CD14-positive monocyte (primary cell): ENCODE results near the gene CYP19A1. TPM values are rescaled to one million over a fixed set of nuclear protein-coding genes. Genes with fewer than 3 reads are reported as not detected.
A peak's percentile ranks its signal among the peaks of the same experiment; 100 is the strongest.

ENCODE experiments used
- DNase-seq, 3 donors: peaks; one replicate each; pipeline ENCODE4 v3.0.0-alpha.2; 2011 to 2022
- H2AFZ ChIP-seq: 2 replicates; pipeline ENCODE4 v1.6.0; 2012; ENCODE audit warnings: mild to moderate bottlenecking, low read depth, low read length, inconsistent platforms; ENCODE audit not compliant: insufficient read depth, poor library complexity, severe bottlenecking
- H3K27ac ChIP-seq, 2 donors: 1 replicate in 1 of 2; 2 replicates in 1 of 2; pipeline ENCODE4 v1.5.1; 2012 to 2013; ENCODE audit warnings: low read length in 2 of 2, control low read depth in 1 of 2, inconsistent platforms in 1 of 2, low read depth in 1 of 2, mild to moderate bottlenecking in 1 of 2
- H3K27me3 ChIP-seq, 2 donors: one replicate each; pipeline versions ENCODE4 v1.6.0 to v1.6.1; 2011 to 2013; ENCODE audit warnings: low read length in 2 of 2; ENCODE audit not compliant: control insufficient read depth in 2 of 2, insufficient read depth in 2 of 2
- H3K36me3 ChIP-seq, 2 donors: replicated peaks in 1 of 2; 1 replicate in 1 of 2; 2 replicates in 1 of 2; pipeline versions ENCODE4 v1.5.1 to v1.6.1; 2012 to 2013; ENCODE audit warnings: low read length in 2 of 2, control low read depth in 1 of 2, inconsistent platforms in 1 of 2, mild to moderate bottlenecking in 1 of 2; ENCODE audit not compliant: insufficient read depth in 2 of 2, control insufficient read depth in 1 of 2
- H3K4me1 ChIP-seq, 2 donors: 1 replicate in 1 of 2; 2 replicates in 1 of 2; pipeline versions ENCODE4 v1.5.1 to v1.6.1; 2012 to 2013; ENCODE audit warnings: low read length in 2 of 2, control low read depth in 1 of 2, inconsistent platforms in 1 of 2, mild to moderate bottlenecking in 1 of 2, moderate library complexity in 1 of 2; ENCODE audit not compliant: insufficient read depth in 2 of 2, control insufficient read depth in 1 of 2
- H3K4me2 ChIP-seq: replicated peaks from 2 replicates; pipeline ENCODE3; 2012; ENCODE audit warnings: low read length, moderate library complexity, mild to moderate bottlenecking; ENCODE audit not compliant: poor library complexity, severe bottlenecking; ENCODE audit errors: extremely low read depth
- H3K4me3 ChIP-seq, 3 experiments: fragments of 200-600 bp in 1 of 3; sonication (generic) in 1 of 3; replicated peaks in 1 of 3; 1 replicate in 2 of 3; 2 replicates in 1 of 3; pipeline ENCODE4 v1.5.1; 2011 to 2013; ENCODE audit warnings: low read length in 3 of 3, mild to moderate bottlenecking in 3 of 3, control low read depth in 2 of 3, low read depth in 2 of 3, inconsistent platforms in 1 of 3, moderate library complexity in 1 of 3
- H3K79me2 ChIP-seq: 2 replicates; pipeline ENCODE4 v1.6.0; 2012; ENCODE audit warnings: mild to moderate bottlenecking, control low read depth, inconsistent platforms, low read length, moderate library complexity; ENCODE audit not compliant: insufficient read depth
- H3K9ac ChIP-seq: 2 replicates; pipeline ENCODE4 v1.6.0; 2017; ENCODE audit warnings: low read length, mild to moderate bottlenecking; ENCODE audit not compliant: insufficient read depth, poor library complexity, severe bottlenecking
- H3K9me3 ChIP-seq, 2 donors: replicated peaks in 1 of 2; 1 replicate in 1 of 2; 2 replicates in 1 of 2; pipeline versions ENCODE4 v1.5.1 to v1.6.1; 2012 to 2013; ENCODE audit warnings: low read length in 2 of 2, control low read depth in 1 of 2; ENCODE audit not compliant: control insufficient read depth in 1 of 2, insufficient read depth in 1 of 2
- H4K20me1 ChIP-seq: 2 replicates; pipeline ENCODE4 v1.6.0; 2012; ENCODE audit warnings: mild to moderate bottlenecking, low read length, control low read depth, moderate library complexity; ENCODE audit not compliant: insufficient read depth
- H3K27ac Mint-ChIP-seq, 7 donors: one replicate each; pipeline ENCODE4 v1.8.0; 2020; ENCODE audit warnings: mild to moderate bottlenecking in 7 of 7, mixed read lengths in 7 of 7, moderate library complexity in 6 of 7, inconsistent platforms in 2 of 7
- H3K27me3 Mint-ChIP-seq, 3 donors: one replicate each; pipeline ENCODE4 v1.8.0; 2021 to 2022; ENCODE audit warnings: low read depth in 3 of 3, mild to moderate bottlenecking in 3 of 3, mixed read lengths in 3 of 3, moderate library complexity in 3 of 3, inconsistent platforms in 1 of 3
- H3K36me3 Mint-ChIP-seq, 2 donors: one replicate each; pipeline ENCODE4 v1.8.0; 2020; ENCODE audit warnings: mixed read lengths in 2 of 2, inconsistent platforms in 1 of 2, mild to moderate bottlenecking in 1 of 2
- H3K4me1 Mint-ChIP-seq: one replicate; pipeline ENCODE4 v1.8.0; 2020; ENCODE audit warnings: mild to moderate bottlenecking, mixed read lengths
- H3K4me3 Mint-ChIP-seq, 2 donors: one replicate each; pipeline ENCODE4 v1.8.0; 2020; ENCODE audit warnings: mild to moderate bottlenecking in 2 of 2, mixed read lengths in 2 of 2, moderate library complexity in 1 of 2
- H3K9me3 Mint-ChIP-seq, 7 donors: one replicate each; pipeline ENCODE4 v1.8.0; 2020 to 2022; ENCODE audit warnings: mixed read lengths in 7 of 7, mild to moderate bottlenecking in 6 of 7, moderate library complexity in 6 of 7, inconsistent platforms in 2 of 7
- WGBS: methylation state at CpG from one replicate; pipeline ENCODE4 v1.1.5; 2013; ENCODE audit warnings: missing lambda C conversion rate; ENCODE audit not compliant: insufficient coverage; 5-methylcytosine and 5-hydroxymethylcytosine counted together
- intact Hi-C, 2 donors: fragments of 100-400 bp; cut with micrococcal nuclease; formaldehyde crosslinking; loops; one replicate each; pipeline versions ENCODE4 v1.15.0 to v1.15.1; 2023
- polyA plus RNA-seq, 3 donors: library from polyadenylated mRNA; depleted of rRNA in 1 of 3; unstranded in 2 of 3; stranded (reverse) in 1 of 3; fragments of 300-500 nt in 2 of 3; fragments of >200 nt in 1 of 3; fragmentation: Illumina TruSeq in 2 of 3; gene quantifications; 1 replicate in 2 of 3; 2 replicates in 1 of 3; pipeline ENCODE4 v1.2.3, GENCODE V29; 2012 to 2021
- TF ChIP-seq, protein P1 (sequence below): fragments of 200-600 bp; IDR thresholded peaks from one replicate; pipeline ENCODE4 v1.8.0; 2022; ENCODE audit warnings: antibody characterized with exemption, mild to moderate bottlenecking

The CYP19A1 gene
- polyA plus RNA-seq, 3 donors = not detected

DNA sequence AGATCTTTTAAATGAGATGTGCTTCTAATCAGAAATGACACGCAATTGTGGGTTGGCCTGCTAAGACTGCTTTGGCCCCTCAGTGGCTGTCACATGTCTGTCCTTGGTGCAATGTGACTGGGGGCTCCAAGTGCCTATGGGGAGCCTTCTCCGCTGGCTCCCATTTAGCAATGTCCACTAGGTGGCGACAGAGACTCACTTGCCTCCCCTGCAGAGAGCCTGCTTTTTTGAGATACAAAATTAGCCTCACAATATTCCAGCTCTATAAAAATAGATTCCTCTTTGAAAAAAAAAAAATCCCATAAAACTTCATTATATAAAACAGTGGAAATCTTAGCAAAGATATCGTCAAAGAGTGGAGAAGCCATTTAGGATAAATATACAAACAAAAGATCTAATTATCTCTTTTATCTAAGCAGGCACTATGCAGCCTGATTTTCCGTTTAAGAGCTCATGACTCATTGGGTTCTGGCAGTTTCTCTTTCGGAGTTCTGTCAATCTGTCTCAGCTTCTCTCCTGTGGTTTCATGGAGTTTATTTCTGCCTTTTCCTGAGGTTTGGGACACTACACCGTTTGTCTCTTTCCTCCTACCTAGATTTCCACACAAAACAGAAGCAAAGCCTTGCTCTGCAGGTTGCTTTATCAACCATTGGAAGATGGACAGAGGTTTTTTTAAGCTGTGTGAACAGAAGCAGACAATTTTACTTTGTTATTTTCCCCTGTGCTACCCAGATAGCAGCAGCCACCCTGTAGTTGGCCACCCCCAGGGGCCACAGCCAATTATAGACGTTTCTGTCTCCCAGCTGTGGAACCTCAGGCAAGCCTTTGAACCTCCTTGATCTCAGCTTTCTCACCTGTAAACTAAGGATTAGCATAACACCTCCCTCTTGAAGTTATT lies 175.3 kb downstream of the CYP19A1 start:
- no peaks in the 10 kb centered on the region for H3K9me3 ChIP-seq
- no peaks in the 10 kb centered on the region for H3K36me3 Mint-ChIP-seq
- H3K4me3 Mint-ChIP-seq = peak overlapping the region; percentile 21 to 84
- H3K9ac ChIP-seq = no peak overlapping the region
- peak overlapping the region; percentile 69 for H3K4me2 ChIP-seq
- peak overlapping the region in 4 of 7 donors; percentile 38 to 74 (median 48) for H3K27ac Mint-ChIP-seq
- peaks cover 0 to 4% of the 10 kb centered on the region in 2 donors for H3K27me3 ChIP-seq
- peaks cover 0 to 3% (median 0%) of the 10 kb centered on the region in 7 donors for H3K9me3 Mint-ChIP-seq
- H3K27ac ChIP-seq = peak overlapping the region in 1 of 2 donors; percentile 25
- H3K4me3 ChIP-seq = peak overlapping the region in 2 of 3 experiments; percentile 42 to 52
- DNase-seq = peak; percentile 68 to 79 (median 75)
- H3K27me3 Mint-ChIP-seq = no peaks in the 10 kb centered on the region
- WGBS = 7% methylated on average over 3 of the region's 8 CpGs
- H3K79me2 ChIP-seq = no peaks in the 10 kb centered on the region
- intact Hi-C loops = loop anchor here (1.0 to 10.0 kb wide), 4 partner anchors 122 to 239 kb away; no protein-coding TSS in a partner anchor
- H3K36me3 ChIP-seq = no peaks in the 10 kb centered on the region
- H3K4me1 Mint-ChIP-seq = peaks cover 20% of the 10 kb centered on the region
- TF ChIP-seq, protein P1, sequence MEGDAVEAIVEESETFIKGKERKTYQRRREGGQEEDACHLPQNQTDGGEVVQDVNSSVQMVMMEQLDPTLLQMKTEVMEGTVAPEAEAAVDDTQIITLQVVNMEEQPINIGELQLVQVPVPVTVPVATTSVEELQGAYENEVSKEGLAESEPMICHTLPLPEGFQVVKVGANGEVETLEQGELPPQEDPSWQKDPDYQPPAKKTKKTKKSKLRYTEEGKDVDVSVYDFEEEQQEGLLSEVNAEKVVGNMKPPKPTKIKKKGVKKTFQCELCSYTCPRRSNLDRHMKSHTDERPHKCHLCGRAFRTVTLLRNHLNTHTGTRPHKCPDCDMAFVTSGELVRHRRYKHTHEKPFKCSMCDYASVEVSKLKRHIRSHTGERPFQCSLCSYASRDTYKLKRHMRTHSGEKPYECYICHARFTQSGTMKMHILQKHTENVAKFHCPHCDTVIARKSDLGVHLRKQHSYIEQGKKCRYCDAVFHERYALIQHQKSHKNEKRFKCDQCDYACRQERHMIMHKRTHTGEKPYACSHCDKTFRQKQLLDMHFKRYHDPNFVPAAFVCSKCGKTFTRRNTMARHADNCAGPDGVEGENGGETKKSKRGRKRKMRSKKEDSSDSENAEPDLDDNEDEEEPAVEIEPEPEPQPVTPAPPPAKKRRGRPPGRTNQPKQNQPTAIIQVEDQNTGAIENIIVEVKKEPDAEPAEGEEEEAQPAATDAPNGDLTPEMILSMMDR = peak; percentile 98
- peaks cover 18 to 21% of the 10 kb centered on the region in 2 donors for H3K4me1 ChIP-seq
- peak overlapping the region; percentile 52 for H2AFZ ChIP-seq
- no peaks in the 10 kb centered on the region for H4K20me1 ChIP-seq

- no peak overlapping the region for H3K4me3 Mint-ChIP-seq
- H3K27ac Mint-ChIP-seq = peak overlapping the region in 1 of 7 donors; percentile 15
- Histone ChIP-seq H3K4me3 (no peak overlapping the region), H4K20me1 (no peaks in the 10 kb centered on the region), H3K9ac (no peak overlapping the region), H3K9me3 (no peaks in the 10 kb centered on the region), H2AFZ (peak overlapping the region; percentile 19), H3K36me3 (no peaks in the 10 kb centered on the region), H3K79me2 (no peaks in the 10 kb centered on the region), H3K4me2 (no peak overlapping the region), H3K27me3 (peaks cover 0 to under 1% of the 10 kb centered on the region in 2 donors), H3K4me1 (peaks cover 18 to 21% of the 10 kb centered on the region in 2 donors), H3K27ac (no peak overlapping the region)
- TF ChIP-seq, protein P1 = no peak
- DNase-seq = no peak
- 94% methylated on average over 2 of the region's 3 CpGs for WGBS
- peaks cover 2 to 6% (median 3%) of the 10 kb centered on the region in 3 donors for H3K27me3 Mint-ChIP-seq
- peaks cover 0 to 3% (median 0%) of the 10 kb centered on the region in 7 donors for H3K9me3 Mint-ChIP-seq
- intact Hi-C loops = loop anchor here (2.0 to 10.0 kb wide), 3 partner anchors 123 to 241 kb away; no protein-coding TSS in a partner anchor
- H3K4me1 Mint-ChIP-seq = peaks cover 20% of the 10 kb centered on the region
- H3K36me3 Mint-ChIP-seq = no peaks in the 10 kb centered on the region
These were observed 176.7 kb downstream of the CYP19A1 start for GRCh38 chr15:51161491-51162220.
